GM18526 (cell line): ENCODE results near the gene MKKS.

Experiments
- POLR2A ChIP-seq: IDR thresholded peaks from 3 replicates; pipeline ENCODE4 v1.6.1; 2011; ENCODE audit not compliant: insufficient read length; ENCODE audit errors: extremely low read depth

MKKS gene

GRCh38 chr20:10433623-10434466 is at the start of gene MKKS:
Gene MKKS (minus strand): TSS chr20:10434222. CDS start chr20:10413514, 20,708 bp downstream.
- TF ChIP-seq POLR2A = peak; percentile 67

DNA sequence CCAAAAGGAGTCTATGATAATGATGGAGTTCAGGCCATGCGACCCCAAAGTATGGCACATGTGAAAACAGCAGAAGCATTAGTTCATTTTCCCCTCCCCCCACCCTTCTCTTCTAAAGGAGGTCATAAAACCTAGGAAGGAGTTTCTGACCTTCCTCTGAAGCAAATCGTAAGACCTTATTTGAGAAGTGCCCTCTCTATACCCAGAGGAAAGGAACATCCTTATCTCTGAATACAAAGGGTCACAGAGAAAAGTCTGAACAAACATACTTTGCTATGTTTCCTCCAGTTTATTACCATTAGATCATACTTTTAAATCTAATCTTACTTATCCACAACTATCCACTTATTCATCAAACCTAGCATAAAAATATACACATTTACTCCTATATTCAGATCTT is 49.7 kb upstream of the MKKS start:
- no peak for TF ChIP-seq POLR2A

DNA sequence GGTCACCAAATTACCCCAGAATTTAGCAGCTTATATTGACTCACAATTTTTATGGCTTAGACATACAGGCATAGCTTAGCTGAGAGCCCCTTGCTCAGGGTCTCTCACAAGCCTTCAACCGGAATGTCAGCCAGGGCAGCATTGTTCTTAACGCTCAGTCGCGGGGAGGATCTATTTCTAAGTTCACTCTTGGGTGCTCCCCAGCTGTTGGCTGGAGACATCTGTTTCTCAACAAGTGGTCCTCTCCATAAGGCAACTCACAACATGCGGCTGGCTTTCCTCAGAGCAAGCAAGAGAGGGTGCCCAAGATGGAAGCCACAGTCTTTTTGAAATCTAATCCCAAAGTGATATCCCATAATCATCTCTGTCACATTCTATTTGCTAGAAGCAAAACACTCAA is 47.7 kb upstream of the MKKS start:
- no peak for TF ChIP-seq POLR2A

- TF ChIP-seq POLR2A = no peak
Measured at GRCh38 chr20:10478930-10479329, 44.9 kb upstream of the MKKS start.

GRCh38 chr20:10478205-10478604 is 44.2 kb upstream of the MKKS start:
- no peak for TF ChIP-seq POLR2A

DNA sequence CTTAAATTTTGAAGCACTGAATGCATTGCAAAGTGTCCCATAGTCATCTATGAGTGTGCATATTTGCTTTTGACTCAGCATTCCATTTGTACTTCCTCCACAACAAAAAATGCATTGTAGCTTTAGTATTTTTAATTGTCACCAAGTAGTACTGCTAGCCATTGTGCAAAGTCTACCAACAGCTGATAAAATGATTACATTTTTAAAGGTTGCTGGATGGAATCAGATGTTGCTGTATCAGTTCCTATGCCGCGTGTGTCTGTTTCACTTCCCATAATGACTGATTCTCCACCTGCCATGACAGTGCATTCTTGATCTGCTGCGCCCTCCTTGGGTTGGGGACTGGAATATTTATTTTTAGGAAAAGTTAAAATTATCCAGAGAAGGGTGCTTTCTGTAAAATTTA is 42.3 kb upstream of the MKKS start:
- no peak for TF ChIP-seq POLR2A

DNA sequence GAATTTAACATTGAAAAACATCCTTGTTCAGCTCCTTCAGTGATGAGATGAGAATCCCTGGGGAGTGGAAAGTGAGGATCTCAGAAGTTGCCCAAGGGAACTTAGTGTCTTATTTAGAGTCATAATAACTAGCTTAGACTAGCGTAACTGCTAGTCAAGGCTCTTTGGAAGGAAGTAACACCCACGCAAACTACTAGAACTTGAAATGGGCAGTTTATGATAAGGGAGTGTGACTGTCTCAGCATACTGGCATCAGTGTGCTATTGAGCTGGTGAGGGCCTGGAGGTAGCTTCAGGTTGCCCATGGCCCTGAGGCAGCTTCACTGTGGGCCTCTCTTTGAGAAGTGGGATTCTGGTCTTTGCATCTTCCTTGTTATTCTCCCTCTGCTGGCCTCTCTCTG is 41.2 kb upstream of the MKKS start:
- TF ChIP-seq POLR2A = no peak

GRCh38 chr20:10474606-10475184 is 40.7 kb upstream of the MKKS start:
- no peak for TF ChIP-seq POLR2A

DNA sequence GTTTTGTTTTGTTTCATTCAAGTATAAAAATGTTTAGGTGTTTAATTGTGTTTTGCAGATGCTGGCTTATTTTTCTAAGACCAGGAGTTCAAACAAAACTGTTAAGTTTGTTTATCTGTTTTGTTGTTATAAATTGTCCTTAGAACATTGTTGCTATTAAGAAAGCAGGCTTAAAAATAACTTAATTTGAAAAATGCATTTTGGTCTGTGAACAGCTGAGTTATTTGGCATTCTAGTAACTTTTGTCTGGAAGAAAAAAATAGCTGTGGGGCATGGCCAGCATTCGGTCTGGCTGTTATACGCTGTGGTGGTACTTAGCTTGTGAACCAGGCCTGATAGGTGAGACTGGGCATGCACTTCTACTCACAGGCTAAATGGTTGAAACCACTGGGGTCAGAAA is 38.8 kb upstream of the MKKS start:
- TF ChIP-seq POLR2A = no peak

- no peak for TF ChIP-seq POLR2A
Measured at GRCh38 chr20:10470276-10470675, 36.3 kb upstream of the MKKS start.

- no peak for TF ChIP-seq POLR2A
Measured at GRCh38 chr20:10469599-10469998, 35.6 kb upstream of the MKKS start.

DNA sequence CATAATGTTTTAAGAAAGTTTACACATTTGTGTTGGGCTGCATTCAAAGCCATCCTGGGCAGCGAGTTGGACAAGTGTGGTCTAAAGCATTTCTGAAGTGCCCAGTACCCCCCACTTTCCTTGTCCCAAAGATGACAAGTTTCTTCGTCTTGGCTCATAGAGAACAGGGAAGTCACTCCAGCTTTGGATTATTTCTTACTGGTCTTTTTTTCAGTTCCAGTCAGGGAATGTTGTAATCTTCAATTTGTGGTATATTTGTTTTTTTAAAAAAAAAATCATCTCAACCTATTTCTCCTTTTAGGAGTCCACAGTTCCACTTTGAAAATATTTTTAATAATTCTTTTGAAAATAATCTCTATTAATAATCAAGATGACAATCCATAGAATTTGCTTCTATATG is 35.0 kb upstream of the MKKS start:
- no peak for TF ChIP-seq POLR2A

GRCh38 chr20:10468340-10468845 is 34.4 kb upstream of the MKKS start:
- TF ChIP-seq POLR2A = no peak

DNA sequence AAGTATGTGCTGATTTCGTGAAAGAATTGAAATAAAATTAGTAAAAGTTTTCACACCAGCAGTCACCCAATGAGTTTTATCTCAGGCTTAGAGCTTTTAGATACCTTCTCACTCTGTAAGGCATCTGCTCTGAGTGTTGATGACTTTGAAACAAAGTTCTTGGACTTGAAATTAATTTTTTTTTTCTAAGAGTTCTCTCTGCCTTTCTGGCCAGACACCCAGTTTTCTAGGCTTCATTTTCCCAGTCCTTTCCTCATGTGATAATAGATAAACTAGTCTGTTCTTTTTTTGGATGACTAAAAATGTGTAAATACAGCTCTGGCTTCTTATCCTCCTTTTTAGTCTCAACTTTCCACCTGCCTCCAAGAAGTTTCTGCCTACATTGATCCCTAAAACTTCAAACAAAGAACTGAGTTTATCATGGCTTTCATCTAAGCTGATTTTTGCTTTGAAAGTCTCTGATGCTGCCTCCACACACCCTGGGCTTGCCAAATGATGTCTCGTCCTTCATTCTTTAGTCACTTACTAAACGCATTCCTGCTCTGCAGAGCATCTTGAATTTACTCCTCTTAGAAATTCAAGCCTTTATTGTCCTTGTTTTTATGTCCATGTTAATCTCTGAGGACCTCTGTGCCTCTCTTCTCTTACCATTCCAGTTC is 33.8 kb upstream of the MKKS start:
- no peak for TF ChIP-seq POLR2A

DNA sequence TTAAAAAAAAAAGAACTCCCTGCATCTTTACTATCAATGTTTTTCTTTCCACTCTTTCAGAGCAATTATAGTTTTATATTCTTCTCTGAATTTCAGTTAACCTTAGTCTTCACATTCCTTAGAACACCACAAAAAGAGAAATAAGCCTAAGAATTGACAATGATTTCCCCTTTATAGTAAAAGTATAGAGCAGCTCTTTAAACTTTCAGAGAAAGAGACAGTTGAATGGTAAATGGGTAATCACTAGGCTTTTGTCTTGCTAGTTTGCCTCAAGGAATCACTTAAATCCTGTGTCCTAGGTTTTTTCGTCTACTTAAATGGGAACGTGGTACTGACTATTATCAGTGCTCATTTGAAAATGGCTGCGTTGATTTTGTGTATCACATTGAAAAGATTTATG is 32.8 kb upstream of the MKKS start:
- TF ChIP-seq POLR2A = no peak

GRCh38 chr20:10466325-10466724 is 32.3 kb upstream of the MKKS start:
- TF ChIP-seq POLR2A = no peak
